Uterus (tissue), 4 donors: ENCODE measurements around the gene CAMTA1. TPM values are rescaled to one million over a fixed set of nuclear protein-coding genes. Genes with fewer than 3 reads are reported as not detected.
"Not testable (repeated sequence)": the region's sequence is repeated elsewhere in the genome, so short reads cannot be mapped to it uniquely, and the experiment has no call there.

ENCODE experiments used
- DNase-seq, 2 donors: peaks; one replicate each; pipeline ENCODE4 v3.0.0-alpha.2; 2019 to 2020
- H3K27ac ChIP-seq, 2 donors: fragments of 200-600 bp; sonication (generic); 1 replicate in 1 of 2; 2 replicates in 1 of 2; pipeline ENCODE4 v1.5.1; 2016 to 2018
- H3K27me3 ChIP-seq, 2 donors: fragments of 200-600 bp; sonication (generic); one replicate each; pipeline ENCODE4 v1.5.1; 2018 to 2019; ENCODE audit warnings: control low read depth in 1 of 2
- H3K36me3 ChIP-seq, 2 donors: fragments of 200-600 bp; sonication (generic); one replicate each; pipeline ENCODE4 v1.5.1; 2019; ENCODE audit warnings: control low read depth in 1 of 2
- H3K4me1 ChIP-seq, 2 donors: fragments of 200-600 bp; sonication (generic); one replicate each; pipeline ENCODE4 v1.5.1; 2018 to 2019; ENCODE audit warnings: control low read depth in 1 of 2
- H3K4me3 ChIP-seq, 2 donors: fragments of 200-600 bp; sonication (generic); 1 replicate in 1 of 2; 2 replicates in 1 of 2; pipeline ENCODE4 v1.5.1; 2018 to 2019; ENCODE audit warnings: mild to moderate bottlenecking in 1 of 2
- H3K9me3 ChIP-seq, 2 donors: fragments of 200-600 bp; sonication (generic); one replicate each; pipeline ENCODE4 v1.5.1; 2019; ENCODE audit warnings: control low read depth in 1 of 2
- POLR2A ChIP-seq, 2 donors: fragments of 450-650 bp; IDR thresholded peaks; one replicate each; pipeline ENCODE4 v1.6.1; 2016; ENCODE audit warnings: antibody characterized with exemption in 2 of 2, mild to moderate bottlenecking in 1 of 2, moderate library complexity in 1 of 2
- intact Hi-C: fragments of 100-400 bp; cut with DNase I; formaldehyde crosslinking; loops from one replicate; pipeline ENCODE4 v1.15.1; 2023; ENCODE audit warnings: low total_unique reads
- total RNA-seq, 4 donors: library from RNA; depleted of rRNA in 3 of 4; stranded (reverse); fragments of >200 nt in 3 of 4; gene quantifications; one replicate each; pipeline versions ENCODE4 v1.1.0 to v1.2.4, GENCODE V29; 2014 to 2023
- TF ChIP-seq, protein P1 (sequence below), 4 experiments: fragments of 200-600 bp in 2 of 4; fragments of 450-650 bp in 2 of 4; sonication (generic) in 2 of 4; IDR thresholded peaks; one replicate each; pipeline ENCODE4 v1.5.1; 2016 to 2019; ENCODE audit warnings: antibody characterized with exemption in 4 of 4, mild to moderate bottlenecking in 2 of 4, moderate library complexity in 1 of 4
- donor health status: DM: yes; HTN: yes; CAD: no.

The CAMTA1 gene
- total RNA-seq, 4 donors from 2014 or later, result 29.7 to 427 (median 64.8) TPM

DNA sequence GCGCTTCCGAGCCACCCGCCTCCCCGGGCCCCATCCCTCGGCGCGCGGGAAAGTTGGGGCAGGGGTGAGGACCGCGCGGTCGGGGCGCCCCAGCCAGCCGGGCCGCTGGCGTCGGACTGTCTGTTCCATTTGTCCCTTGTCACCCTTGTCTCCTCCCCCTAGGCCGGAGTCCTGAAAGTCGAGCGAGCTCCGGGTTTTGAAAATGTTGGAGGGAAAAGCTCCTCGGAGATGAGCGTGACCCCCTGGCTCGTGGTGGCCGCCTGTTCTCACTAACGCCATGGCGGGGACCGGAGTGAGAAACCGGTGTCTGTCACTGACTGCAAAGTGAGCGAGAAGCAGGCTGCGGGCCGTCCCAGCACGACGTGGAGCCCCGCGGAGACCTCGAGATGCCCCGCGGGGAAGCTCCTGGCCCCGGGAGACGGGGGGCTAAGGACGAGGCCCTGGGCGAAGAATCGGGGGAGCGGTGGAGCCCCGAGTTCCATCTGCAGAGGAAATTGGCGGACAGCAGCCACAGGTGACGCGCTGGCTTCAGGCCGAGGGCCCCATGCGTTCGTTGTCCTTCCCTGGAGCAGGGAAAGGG, 999.3 kb downstream of the CAMTA1 start:
- H3K36me3 ChIP-seq, result no peaks in the 10 kb centered on the region
- intact Hi-C loops, result no loop called here
- H3K4me1 ChIP-seq, result peaks cover 0 to 9% of the 10 kb centered on the region in 2 donors
- H3K4me3 ChIP-seq, result peak overlapping the region; percentile 37 to 53
- peak in 1 of 2 donors; percentile 41 for DNase-seq
- no peaks in the 10 kb centered on the region for H3K27me3 ChIP-seq
- TF ChIP-seq POLR2A (IDR thresholded peaks at IDR 0.05), result no peak
- TF ChIP-seq, protein P1, sequence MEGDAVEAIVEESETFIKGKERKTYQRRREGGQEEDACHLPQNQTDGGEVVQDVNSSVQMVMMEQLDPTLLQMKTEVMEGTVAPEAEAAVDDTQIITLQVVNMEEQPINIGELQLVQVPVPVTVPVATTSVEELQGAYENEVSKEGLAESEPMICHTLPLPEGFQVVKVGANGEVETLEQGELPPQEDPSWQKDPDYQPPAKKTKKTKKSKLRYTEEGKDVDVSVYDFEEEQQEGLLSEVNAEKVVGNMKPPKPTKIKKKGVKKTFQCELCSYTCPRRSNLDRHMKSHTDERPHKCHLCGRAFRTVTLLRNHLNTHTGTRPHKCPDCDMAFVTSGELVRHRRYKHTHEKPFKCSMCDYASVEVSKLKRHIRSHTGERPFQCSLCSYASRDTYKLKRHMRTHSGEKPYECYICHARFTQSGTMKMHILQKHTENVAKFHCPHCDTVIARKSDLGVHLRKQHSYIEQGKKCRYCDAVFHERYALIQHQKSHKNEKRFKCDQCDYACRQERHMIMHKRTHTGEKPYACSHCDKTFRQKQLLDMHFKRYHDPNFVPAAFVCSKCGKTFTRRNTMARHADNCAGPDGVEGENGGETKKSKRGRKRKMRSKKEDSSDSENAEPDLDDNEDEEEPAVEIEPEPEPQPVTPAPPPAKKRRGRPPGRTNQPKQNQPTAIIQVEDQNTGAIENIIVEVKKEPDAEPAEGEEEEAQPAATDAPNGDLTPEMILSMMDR (IDR thresholded peaks at IDR 0.05), result no peak
- no peaks in the 10 kb centered on the region for H3K9me3 ChIP-seq
- peak overlapping the region; percentile 94 to 97 for H3K27ac ChIP-seq

DNA sequence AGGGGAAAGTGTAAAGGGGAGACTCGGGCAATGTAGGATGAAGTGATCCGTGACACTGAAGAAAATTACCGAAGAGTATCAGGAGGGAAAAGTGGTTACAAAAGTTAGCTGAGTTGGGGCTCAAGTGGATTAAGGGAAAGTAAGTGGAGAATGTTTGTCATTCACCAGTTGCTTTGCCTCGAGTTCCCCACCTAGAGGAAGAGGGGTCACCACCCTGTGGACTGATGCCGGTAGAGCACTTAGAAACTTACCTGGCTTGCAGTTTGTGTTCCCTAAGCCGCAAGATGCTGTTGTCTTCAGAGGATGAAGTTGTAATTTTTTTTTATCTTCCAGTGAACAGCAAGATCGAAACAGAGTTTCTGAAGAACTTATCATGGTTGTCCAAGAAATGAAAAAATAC, 999.9 kb downstream of the CAMTA1 start:
- H3K4me1 ChIP-seq, result peaks cover 0 to 9% of the 10 kb centered on the region in 2 donors
- no peaks in the 10 kb centered on the region for H3K9me3 ChIP-seq
- H3K27me3 ChIP-seq, result no peaks in the 10 kb centered on the region
- peak overlapping the region; percentile 94 to 97 for H3K27ac ChIP-seq
- H3K36me3 ChIP-seq, result no peaks in the 10 kb centered on the region
- H3K4me3 ChIP-seq, result peak overlapping the region in 1 of 2 donors; percentile 53
- intact Hi-C loops, result no loop called here
- TF ChIP-seq, protein P1 (IDR thresholded peaks at IDR 0.05), result no peak
- TF ChIP-seq POLR2A (IDR thresholded peaks at IDR 0.05), result no peak
- DNase-seq, result no peak

DNA sequence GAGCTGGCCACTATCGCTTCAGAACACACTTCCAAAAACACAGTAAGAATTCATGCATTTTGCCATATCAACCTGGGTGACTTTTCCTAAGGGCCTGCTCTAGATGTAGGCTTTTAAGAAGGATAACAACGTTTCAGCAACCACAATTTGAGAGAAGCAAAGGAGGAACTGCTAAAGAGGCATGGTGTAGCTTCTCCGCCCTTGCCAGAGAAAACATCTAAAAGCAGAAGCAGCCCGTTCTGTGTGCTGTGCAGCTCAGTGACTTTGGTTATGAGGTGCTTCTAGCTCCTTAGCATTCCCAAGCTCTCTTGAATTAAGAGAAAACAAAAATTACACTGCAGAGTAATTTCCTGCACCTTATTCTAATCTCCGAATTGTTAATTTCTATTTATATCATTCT, 1001.5 kb downstream of the CAMTA1 start:
- Histone ChIP-seq H3K36me3 (no peaks in the 10 kb centered on the region), H3K4me3 (no peak overlapping the region), H3K4me1 (peaks cover 0 to 9% of the 10 kb centered on the region in 2 donors), H3K27ac (no peak overlapping the region), H3K27me3 (no peaks in the 10 kb centered on the region), H3K9me3 (no peaks in the 10 kb centered on the region)
- no peak for DNase-seq
- TF ChIP-seq, protein P1 (IDR thresholded peaks at IDR 0.05), result no peak
- TF ChIP-seq POLR2A (IDR thresholded peaks at IDR 0.05), result no peak
- intact Hi-C loops, result no loop called here

DNA sequence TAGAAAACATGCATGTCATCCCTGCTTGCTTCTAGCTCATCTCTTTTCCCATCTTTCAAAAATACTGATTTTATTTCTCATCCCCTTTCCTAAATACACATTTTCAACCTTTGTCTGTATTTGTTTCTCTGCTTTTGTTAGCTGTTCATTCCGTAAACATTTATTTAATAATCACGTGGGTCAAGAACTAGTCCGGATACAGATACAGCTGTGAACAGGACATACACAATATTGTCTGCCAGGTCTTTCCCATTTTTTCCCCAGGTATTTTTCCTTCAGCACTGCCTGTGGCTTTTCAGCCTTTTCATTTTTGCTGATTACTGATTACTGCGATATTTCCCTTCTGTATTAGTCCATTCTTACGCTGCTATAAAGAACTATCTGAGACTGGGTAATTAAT, 1004.6 kb downstream of the CAMTA1 start:
- H3K27ac ChIP-seq, result no peak overlapping the region
- intact Hi-C loops, result no loop called here

DNA sequence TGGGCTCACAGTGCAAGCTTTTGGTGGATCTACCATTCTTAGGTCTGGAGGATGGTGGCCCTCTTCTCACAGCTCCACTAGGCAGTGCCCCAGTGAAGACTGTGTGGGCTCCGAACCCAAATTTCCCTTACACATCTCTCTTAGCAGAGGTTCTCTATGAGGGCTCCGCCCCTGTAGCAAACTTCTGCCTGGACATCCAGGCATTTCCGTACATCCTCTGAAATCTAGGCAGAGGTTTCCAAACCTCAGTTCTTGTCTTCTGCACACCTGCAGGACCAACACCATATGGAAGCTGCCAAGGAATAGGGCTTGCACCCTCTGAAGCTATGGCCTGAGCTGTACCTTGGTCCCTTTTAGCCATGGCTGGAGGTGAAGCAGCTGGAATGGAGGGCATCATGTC, 1005.8 kb downstream of the CAMTA1 start:
- intact Hi-C loops, H3K27ac ChIP-seq, H3K36me3 ChIP-seq: not testable (repeated sequence)

More for the DNA sequence above, 1004.6 kb downstream of the CAMTA1 start:
- H3K9me3 ChIP-seq, result no peaks in the 10 kb centered on the region
- H3K27me3 ChIP-seq, result no peaks in the 10 kb centered on the region
- peaks cover 0 to under 1% of the 10 kb centered on the region in 2 donors for H3K4me1 ChIP-seq
- no peak overlapping the region for H3K4me3 ChIP-seq
- no peak for TF ChIP-seq POLR2A (IDR thresholded peaks at IDR 0.05)
- TF ChIP-seq, protein P1 (IDR thresholded peaks at IDR 0.05), result no peak
- H3K36me3 ChIP-seq, result no peaks in the 10 kb centered on the region
- no peak for DNase-seq

DNA sequence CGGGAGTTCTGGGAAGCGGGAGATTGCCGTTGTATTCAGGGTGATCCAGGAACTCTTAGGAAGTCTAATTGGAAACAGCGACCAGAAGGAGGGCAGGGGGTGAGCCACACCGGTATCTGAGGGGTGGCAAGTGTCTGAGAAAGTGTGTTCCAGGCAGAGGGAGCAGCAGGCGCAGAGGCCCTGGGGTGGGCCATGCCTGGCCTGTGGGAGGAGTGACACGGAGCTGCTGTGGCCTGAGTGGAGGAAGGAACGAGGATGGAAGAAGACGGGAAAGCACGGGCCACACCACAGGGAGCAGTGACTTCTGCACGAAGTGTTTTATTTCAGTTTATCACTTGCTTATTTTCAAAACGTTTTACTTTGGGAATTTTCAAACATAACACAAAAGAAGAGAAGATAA, 1010.2 kb downstream of the CAMTA1 start:
- DNase-seq, result no peak
- Histone ChIP-seq H3K36me3 (no peaks in the 10 kb centered on the region), H3K4me3 (no peak overlapping the region), H3K27me3 (no peaks in the 10 kb centered on the region), H3K9me3 (no peaks in the 10 kb centered on the region), H3K27ac (no peak overlapping the region), H3K4me1 (no peaks in the 10 kb centered on the region)
- TF ChIP-seq, protein P1 (IDR thresholded peaks at IDR 0.05), result no peak
- TF ChIP-seq POLR2A (IDR thresholded peaks at IDR 0.05), result no peak
- intact Hi-C loops, result no loop called here

More for the DNA sequence above, 1005.8 kb downstream of the CAMTA1 start:
- H3K9me3 ChIP-seq, H3K4me1 ChIP-seq, H3K4me3 ChIP-seq, H3K27me3 ChIP-seq, DNase-seq: not testable (repeated sequence)
